SH-SY5Y (cell line): ENCODE measurements around the gene KRT38.

Experiments
- GATA2 ChIP-seq: IDR thresholded peaks from 2 replicates; pipeline ENCODE4 v1.6.1; 2011; ENCODE audit warnings: mild to moderate bottlenecking, low read depth, low read length
- GATA3 ChIP-seq: IDR thresholded peaks from 2 replicates; pipeline ENCODE4 v1.6.1; 2011; ENCODE audit warnings: low read depth, mild to moderate bottlenecking, low read length, moderate library complexity

DNA sequence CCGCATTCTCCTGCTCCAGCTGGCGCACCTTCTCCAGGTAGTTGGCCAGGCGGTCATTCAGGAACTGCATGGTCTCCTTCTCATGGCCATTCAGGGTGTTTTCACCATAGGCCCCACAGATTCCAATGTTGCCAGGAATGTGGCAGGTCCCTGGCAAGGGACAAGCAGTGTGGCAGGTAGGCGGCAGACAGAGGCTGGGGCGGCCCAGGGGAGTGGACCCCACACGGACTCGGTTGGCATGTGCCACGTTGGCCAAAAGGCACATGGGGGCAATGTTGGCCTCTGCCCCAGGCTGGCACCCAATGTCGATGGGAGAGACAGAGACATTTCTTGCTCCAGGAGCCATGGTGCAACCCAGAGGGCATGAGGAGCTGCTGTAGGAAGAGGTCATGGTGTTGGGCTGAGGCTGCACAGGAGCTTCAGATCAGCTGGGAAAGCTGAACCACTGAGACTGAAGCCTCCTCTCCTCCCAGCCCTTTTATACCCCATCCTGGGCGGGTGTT lies at the start of gene KRT38:
- TF ChIP-seq GATA3: no peak
- TF ChIP-seq GATA2: no peak
